WTC11 (cell line): ENCODE results near the gene VCAN. TPM values are rescaled to one million over a fixed set of nuclear protein-coding genes. Genes with fewer than 3 reads are reported as not detected.
A peak's percentile ranks its signal among the peaks of the same experiment; 100 is the strongest.

Experiments used
- ATAC-seq: fragments of 200-7000 bp; cut with Tn5 transposase; 2 replicates; pipeline ENCODE4 v1.10.0; 2021; ENCODE audit warnings: mild to moderate bottlenecking, moderate library complexity
- CTCF ChIA-PET: fragments of 300-600 bp; sonication (Branson Sonifier 250); formaldehyde crosslinking; loops from one replicate; lab custom pipeline; 2021; ENCODE audit warnings: antibody characterized with exemption; lab: Charles Lee
- POLR2A ChIA-PET: fragments of 350-600 bp; sonication (Branson Sonifier 250); formaldehyde crosslinking; loops from one replicate; lab custom pipeline; 2021; ENCODE audit warnings: antibody characterized with exemption; lab: Charles Lee
- DNase-seq: peaks from one replicate; pipeline ENCODE4 v3.0.0; 2021; ENCODE audit warnings: low spot score
- H3K27ac Mint-ChIP-seq: 2 replicates; pipeline ENCODE4 v1.8.0; 2021; ENCODE audit warnings: mixed read lengths
- H3K27me3 Mint-ChIP-seq: 2 replicates; pipeline ENCODE4 v1.8.0; 2021; ENCODE audit warnings: low read depth, mild to moderate bottlenecking, moderate library complexity, mixed read lengths
- H3K36me3 Mint-ChIP-seq: 2 replicates; pipeline ENCODE4 v1.8.0; 2021; ENCODE audit warnings: mixed read lengths
- H3K4me1 Mint-ChIP-seq: 2 replicates; pipeline ENCODE4 v1.8.0; 2022; ENCODE audit warnings: mixed read lengths
- H3K4me3 Mint-ChIP-seq: 2 replicates; pipeline ENCODE4 v1.8.0; 2021; ENCODE audit warnings: mild to moderate bottlenecking, moderate library complexity, mixed read lengths
- H3K9me3 Mint-ChIP-seq: 2 replicates; pipeline ENCODE4 v1.8.0; 2021; ENCODE audit warnings: mixed read lengths
- CBFB ChIP-seq: sonication (generic); formaldehyde crosslinking; IDR thresholded peaks from 2 replicates; pipeline ENCODE4 v1.8.1; 2022; ENCODE audit warnings: mild to moderate bottlenecking, low read depth, missing genetic modification reagents
- EMX1 ChIP-seq: fragments of 250-450 bp; sonication (Bioruptor Pico); IDR thresholded peaks from 2 replicates; pipeline ENCODE4 v1.8.0; 2021; ENCODE audit warnings: mild to moderate bottlenecking
- ETV6 ChIP-seq: sonication (generic); formaldehyde crosslinking; IDR thresholded peaks from 2 replicates; pipeline ENCODE4 v1.8.1; 2022; ENCODE audit warnings: mild to moderate bottlenecking, missing genetic modification reagents
- IRF2 ChIP-seq: sonication (generic); formaldehyde crosslinking; IDR thresholded peaks from 2 replicates; pipeline ENCODE4 v1.8.0; 2022; ENCODE audit warnings: low read depth, missing genetic modification reagents, borderline replicate concordance
- MYBL2 ChIP-seq: sonication (generic); formaldehyde crosslinking; IDR thresholded peaks from 2 replicates; pipeline ENCODE4 v1.8.1; 2023; ENCODE audit warnings: mild to moderate bottlenecking, moderate library complexity, missing genetic modification reagents
- NFATC4 ChIP-seq: fragments of 250-450 bp; sonication (Bioruptor Pico); IDR thresholded peaks from 2 replicates; pipeline ENCODE4 v1.9.0; 2021; ENCODE audit warnings: mild to moderate bottlenecking
- NR2C2 ChIP-seq: sonication (generic); formaldehyde crosslinking; IDR thresholded peaks from 2 replicates; pipeline ENCODE4 v1.8.0; 2022; ENCODE audit warnings: mild to moderate bottlenecking, missing genetic modification reagents
- RELA ChIP-seq: sonication (generic); formaldehyde crosslinking; IDR thresholded peaks from 2 replicates; pipeline ENCODE4 v1.8.1; 2022; ENCODE audit warnings: missing genetic modification reagents, mild to moderate bottlenecking, borderline replicate concordance
- SMAD4 ChIP-seq: sonication (generic); formaldehyde crosslinking; IDR thresholded peaks from 2 replicates; pipeline ENCODE4 v1.8.0; 2022; ENCODE audit warnings: mild to moderate bottlenecking, missing genetic modification reagents
- TCF7 ChIP-seq: sonication (generic); formaldehyde crosslinking; IDR thresholded peaks from 2 replicates; pipeline ENCODE4 v1.8.0; 2022; ENCODE audit warnings: mild to moderate bottlenecking, low read depth, missing genetic modification reagents, moderate library complexity
- TEAD1 ChIP-seq: sonication (generic); formaldehyde crosslinking; IDR thresholded peaks from 2 replicates; pipeline ENCODE4 v1.8.0; 2022; ENCODE audit warnings: mild to moderate bottlenecking, missing genetic modification reagents
- ZBTB21 ChIP-seq: sonication (generic); formaldehyde crosslinking; IDR thresholded peaks from 2 replicates; pipeline ENCODE4 v1.8.1; 2023; ENCODE audit warnings: mild to moderate bottlenecking, missing genetic modification reagents, borderline replicate concordance
- ZNF671 ChIP-seq: fragments of 250-450 bp; sonication (Bioruptor Pico); IDR thresholded peaks from 2 replicates; pipeline ENCODE4 v1.8.0; 2021; ENCODE audit warnings: mild to moderate bottlenecking
- total RNA-seq: library from RNA; stranded (reverse); gene quantifications from 3 replicates; pipeline ENCODE4 v1.2.3, GENCODE V29; 2021
- TF ChIP-seq, protein P1 (sequence below): fragments of 200-600 bp; IDR thresholded peaks from 2 replicates; pipeline ENCODE4 v1.8.0; 2022; ENCODE audit warnings: antibody characterized with exemption
- TF ChIP-seq, protein P2 (sequence below): sonication (generic); formaldehyde crosslinking; IDR thresholded peaks from 2 replicates; pipeline ENCODE4 v1.8.1; 2023; ENCODE audit warnings: mild to moderate bottlenecking, missing genetic modification reagents, borderline replicate concordance
- TF ChIP-seq, protein P3 (sequence below): sonication (generic); formaldehyde crosslinking; IDR thresholded peaks from 2 replicates; pipeline ENCODE4 v1.8.1; 2023; ENCODE audit warnings: mild to moderate bottlenecking, missing genetic modification reagents
- TF ChIP-seq, protein P4 (sequence below): sonication (generic); formaldehyde crosslinking; IDR thresholded peaks from 2 replicates; pipeline ENCODE4 v1.8.0; 2023; ENCODE audit warnings: missing genetic modification reagents
- TF ChIP-seq, protein P5 (sequence below): sonication (generic); formaldehyde crosslinking; IDR thresholded peaks from 2 replicates; pipeline ENCODE4 v1.8.0; 2023; ENCODE audit warnings: mild to moderate bottlenecking, missing genetic modification reagents
- TF ChIP-seq, protein P6 (sequence below): sonication (generic); formaldehyde crosslinking; IDR thresholded peaks from 2 replicates; pipeline ENCODE4 v1.8.0; 2022; ENCODE audit warnings: mild to moderate bottlenecking, missing genetic modification reagents
- TF ChIP-seq, protein P7 (sequence below): sonication (generic); formaldehyde crosslinking; IDR thresholded peaks from 2 replicates; pipeline ENCODE4 v1.8.0; 2022; ENCODE audit warnings: mild to moderate bottlenecking, missing genetic modification reagents
- TF ChIP-seq, protein P8 (sequence below): sonication (generic); formaldehyde crosslinking; IDR thresholded peaks from 2 replicates; pipeline ENCODE4 v1.8.1; 2023; ENCODE audit warnings: mild to moderate bottlenecking, moderate library complexity, missing genetic modification reagents

The VCAN gene
- total RNA-seq, 1 experiment from 2014 or later: 276 TPM

DNA sequence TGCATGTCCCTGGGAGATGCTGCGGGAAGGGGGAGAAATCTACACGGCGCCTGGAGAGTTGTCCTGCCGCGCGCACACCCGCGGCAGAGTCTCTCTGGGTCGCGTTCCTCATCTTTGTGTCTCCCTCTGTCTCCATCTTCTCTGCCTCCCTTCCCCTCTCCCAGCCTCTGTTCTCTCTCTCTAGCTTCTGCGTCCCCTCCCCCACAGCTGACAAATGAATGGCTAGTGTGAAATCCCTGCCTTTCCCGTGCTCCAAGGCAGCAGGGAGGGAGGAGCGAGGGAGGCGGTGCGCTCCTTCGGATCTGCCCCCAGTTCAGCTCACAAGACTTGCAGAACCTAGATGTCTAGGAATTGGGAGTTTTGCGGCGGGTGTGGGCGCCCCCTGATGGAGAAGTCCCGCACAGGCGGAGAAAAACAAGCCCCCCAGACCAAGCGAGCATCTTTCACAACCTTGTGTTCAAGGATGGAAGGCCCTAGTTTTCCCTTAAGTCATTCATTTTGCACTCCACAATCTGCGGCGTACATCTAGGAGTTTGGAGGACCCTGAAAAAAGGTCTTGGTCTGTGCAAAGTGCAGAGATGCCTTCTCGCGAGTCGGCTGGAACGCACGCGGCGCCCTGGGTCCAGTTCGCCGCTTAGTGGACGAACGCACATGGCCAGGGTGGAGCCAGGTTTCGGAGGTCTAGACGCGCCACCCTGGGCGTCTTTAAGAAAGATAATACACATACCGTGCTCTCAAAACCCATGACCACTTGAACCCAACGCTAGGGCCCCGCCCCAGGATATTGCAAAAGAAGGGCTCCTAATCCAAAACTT lies 2.0 kb downstream of the VCAN start:
- peak overlapping the region; percentile 85 for H3K4me3 Mint-ChIP-seq
- H3K4me1 Mint-ChIP-seq: peaks cover 52% of the 10 kb centered on the region
- no peak for TF ChIP-seq SMAD4 (CRISPR knock-in tag)
- TF ChIP-seq, protein P1, sequence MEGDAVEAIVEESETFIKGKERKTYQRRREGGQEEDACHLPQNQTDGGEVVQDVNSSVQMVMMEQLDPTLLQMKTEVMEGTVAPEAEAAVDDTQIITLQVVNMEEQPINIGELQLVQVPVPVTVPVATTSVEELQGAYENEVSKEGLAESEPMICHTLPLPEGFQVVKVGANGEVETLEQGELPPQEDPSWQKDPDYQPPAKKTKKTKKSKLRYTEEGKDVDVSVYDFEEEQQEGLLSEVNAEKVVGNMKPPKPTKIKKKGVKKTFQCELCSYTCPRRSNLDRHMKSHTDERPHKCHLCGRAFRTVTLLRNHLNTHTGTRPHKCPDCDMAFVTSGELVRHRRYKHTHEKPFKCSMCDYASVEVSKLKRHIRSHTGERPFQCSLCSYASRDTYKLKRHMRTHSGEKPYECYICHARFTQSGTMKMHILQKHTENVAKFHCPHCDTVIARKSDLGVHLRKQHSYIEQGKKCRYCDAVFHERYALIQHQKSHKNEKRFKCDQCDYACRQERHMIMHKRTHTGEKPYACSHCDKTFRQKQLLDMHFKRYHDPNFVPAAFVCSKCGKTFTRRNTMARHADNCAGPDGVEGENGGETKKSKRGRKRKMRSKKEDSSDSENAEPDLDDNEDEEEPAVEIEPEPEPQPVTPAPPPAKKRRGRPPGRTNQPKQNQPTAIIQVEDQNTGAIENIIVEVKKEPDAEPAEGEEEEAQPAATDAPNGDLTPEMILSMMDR: peak; percentile 70
- TF ChIP-seq MYBL2: no peak
- TF ChIP-seq, protein P2, sequence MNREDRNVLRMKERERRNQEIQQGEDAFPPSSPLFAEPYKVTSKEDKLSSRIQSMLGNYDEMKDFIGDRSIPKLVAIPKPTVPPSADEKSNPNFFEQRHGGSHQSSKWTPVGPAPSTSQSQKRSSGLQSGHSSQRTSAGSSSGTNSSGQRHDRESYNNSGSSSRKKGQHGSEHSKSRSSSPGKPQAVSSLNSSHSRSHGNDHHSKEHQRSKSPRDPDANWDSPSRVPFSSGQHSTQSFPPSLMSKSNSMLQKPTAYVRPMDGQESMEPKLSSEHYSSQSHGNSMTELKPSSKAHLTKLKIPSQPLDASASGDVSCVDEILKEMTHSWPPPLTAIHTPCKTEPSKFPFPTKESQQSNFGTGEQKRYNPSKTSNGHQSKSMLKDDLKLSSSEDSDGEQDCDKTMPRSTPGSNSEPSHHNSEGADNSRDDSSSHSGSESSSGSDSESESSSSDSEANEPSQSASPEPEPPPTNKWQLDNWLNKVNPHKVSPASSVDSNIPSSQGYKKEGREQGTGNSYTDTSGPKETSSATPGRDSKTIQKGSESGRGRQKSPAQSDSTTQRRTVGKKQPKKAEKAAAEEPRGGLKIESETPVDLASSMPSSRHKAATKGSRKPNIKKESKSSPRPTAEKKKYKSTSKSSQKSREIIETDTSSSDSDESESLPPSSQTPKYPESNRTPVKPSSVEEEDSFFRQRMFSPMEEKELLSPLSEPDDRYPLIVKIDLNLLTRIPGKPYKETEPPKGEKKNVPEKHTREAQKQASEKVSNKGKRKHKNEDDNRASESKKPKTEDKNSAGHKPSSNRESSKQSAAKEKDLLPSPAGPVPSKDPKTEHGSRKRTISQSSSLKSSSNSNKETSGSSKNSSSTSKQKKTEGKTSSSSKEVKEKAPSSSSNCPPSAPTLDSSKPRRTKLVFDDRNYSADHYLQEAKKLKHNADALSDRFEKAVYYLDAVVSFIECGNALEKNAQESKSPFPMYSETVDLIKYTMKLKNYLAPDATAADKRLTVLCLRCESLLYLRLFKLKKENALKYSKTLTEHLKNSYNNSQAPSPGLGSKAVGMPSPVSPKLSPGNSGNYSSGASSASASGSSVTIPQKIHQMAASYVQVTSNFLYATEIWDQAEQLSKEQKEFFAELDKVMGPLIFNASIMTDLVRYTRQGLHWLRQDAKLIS: peak; percentile 61; the same call in 1 of the 2 replicates
- TF ChIP-seq, protein P3, sequence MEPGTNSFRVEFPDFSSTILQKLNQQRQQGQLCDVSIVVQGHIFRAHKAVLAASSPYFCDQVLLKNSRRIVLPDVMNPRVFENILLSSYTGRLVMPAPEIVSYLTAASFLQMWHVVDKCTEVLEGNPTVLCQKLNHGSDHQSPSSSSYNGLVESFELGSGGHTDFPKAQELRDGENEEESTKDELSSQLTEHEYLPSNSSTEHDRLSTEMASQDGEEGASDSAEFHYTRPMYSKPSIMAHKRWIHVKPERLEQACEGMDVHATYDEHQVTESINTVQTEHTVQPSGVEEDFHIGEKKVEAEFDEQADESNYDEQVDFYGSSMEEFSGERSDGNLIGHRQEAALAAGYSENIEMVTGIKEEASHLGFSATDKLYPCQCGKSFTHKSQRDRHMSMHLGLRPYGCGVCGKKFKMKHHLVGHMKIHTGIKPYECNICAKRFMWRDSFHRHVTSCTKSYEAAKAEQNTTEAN (CRISPR knock-in tag): 0 out of 2 replicates have a peak, but pooled peaks have one; percentile 33
- no peak for TF ChIP-seq ZNF671 (CRISPR knock-in tag)
- no peak for TF ChIP-seq NFATC4 (CRISPR knock-in tag)
- TF ChIP-seq, protein P4, sequence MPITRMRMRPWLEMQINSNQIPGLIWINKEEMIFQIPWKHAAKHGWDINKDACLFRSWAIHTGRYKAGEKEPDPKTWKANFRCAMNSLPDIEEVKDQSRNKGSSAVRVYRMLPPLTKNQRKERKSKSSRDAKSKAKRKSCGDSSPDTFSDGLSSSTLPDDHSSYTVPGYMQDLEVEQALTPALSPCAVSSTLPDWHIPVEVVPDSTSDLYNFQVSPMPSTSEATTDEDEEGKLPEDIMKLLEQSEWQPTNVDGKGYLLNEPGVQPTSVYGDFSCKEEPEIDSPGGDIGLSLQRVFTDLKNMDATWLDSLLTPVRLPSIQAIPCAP: peak; percentile 46; the same call in 1 of the 2 replicates
- peak; percentile 86; the same call in 1 of the 2 replicates for TF ChIP-seq ETV6 (CRISPR knock-in tag)
- TF ChIP-seq IRF2 (CRISPR knock-in tag): no peak
- TF ChIP-seq, protein P5, sequence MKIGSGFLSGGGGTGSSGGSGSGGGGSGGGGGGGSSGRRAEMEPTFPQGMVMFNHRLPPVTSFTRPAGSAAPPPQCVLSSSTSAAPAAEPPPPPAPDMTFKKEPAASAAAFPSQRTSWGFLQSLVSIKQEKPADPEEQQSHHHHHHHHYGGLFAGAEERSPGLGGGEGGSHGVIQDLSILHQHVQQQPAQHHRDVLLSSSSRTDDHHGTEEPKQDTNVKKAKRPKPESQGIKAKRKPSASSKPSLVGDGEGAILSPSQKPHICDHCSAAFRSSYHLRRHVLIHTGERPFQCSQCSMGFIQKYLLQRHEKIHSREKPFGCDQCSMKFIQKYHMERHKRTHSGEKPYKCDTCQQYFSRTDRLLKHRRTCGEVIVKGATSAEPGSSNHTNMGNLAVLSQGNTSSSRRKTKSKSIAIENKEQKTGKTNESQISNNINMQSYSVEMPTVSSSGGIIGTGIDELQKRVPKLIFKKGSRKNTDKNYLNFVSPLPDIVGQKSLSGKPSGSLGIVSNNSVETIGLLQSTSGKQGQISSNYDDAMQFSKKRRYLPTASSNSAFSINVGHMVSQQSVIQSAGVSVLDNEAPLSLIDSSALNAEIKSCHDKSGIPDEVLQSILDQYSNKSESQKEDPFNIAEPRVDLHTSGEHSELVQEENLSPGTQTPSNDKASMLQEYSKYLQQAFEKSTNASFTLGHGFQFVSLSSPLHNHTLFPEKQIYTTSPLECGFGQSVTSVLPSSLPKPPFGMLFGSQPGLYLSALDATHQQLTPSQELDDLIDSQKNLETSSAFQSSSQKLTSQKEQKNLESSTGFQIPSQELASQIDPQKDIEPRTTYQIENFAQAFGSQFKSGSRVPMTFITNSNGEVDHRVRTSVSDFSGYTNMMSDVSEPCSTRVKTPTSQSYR (CRISPR knock-in tag): peak; percentile 98
- TF ChIP-seq, protein P6, sequence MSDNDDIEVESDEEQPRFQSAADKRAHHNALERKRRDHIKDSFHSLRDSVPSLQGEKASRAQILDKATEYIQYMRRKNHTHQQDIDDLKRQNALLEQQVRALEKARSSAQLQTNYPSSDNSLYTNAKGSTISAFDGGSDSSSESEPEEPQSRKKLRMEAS (CRISPR knock-in tag): peak; percentile 78
- TF ChIP-seq NR2C2 (CRISPR knock-in tag): no peak
- 0 out of 2 replicates have a peak, but pooled peaks have one; percentile 13 for TF ChIP-seq ZBTB21 (CRISPR knock-in tag)
- no peak for TF ChIP-seq TCF7 (CRISPR knock-in tag)
- TF ChIP-seq, protein P7, sequence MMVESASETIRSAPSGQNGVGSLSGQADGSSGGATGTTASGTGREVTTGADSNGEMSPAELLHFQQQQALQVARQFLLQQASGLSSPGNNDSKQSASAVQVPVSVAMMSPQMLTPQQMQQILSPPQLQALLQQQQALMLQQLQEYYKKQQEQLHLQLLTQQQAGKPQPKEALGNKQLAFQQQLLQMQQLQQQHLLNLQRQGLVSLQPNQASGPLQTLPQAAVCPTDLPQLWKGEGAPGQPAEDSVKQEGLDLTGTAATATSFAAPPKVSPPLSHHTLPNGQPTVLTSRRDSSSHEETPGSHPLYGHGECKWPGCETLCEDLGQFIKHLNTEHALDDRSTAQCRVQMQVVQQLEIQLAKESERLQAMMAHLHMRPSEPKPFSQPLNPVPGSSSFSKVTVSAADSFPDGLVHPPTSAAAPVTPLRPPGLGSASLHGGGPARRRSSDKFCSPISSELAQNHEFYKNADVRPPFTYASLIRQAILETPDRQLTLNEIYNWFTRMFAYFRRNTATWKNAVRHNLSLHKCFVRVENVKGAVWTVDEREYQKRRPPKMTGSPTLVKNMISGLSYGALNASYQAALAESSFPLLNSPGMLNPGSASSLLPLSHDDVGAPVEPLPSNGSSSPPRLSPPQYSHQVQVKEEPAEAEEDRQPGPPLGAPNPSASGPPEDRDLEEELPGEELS (CRISPR knock-in tag): peak; percentile 23; the same call in 1 of the 2 replicates
- TF ChIP-seq, protein P8, sequence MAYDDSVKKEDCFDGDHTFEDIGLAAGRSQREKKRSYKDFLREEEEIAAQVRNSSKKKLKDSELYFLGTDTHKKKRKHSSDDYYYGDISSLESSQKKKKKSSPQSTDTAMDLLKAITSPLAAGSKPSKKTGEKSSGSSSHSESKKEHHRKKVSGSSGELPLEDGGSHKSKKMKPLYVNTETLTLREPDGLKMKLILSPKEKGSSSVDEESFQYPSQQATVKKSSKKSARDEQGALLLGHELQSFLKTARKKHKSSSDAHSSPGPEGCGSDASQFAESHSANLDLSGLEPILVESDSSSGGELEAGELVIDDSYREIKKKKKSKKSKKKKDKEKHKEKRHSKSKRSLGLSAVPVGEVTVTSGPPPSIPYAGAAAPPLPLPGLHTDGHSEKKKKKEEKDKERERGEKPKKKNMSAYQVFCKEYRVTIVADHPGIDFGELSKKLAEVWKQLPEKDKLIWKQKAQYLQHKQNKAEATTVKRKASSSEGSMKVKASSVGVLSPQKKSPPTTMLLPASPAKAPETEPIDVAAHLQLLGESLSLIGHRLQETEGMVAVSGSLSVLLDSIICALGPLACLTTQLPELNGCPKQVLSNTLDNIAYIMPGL: peak; percentile 96
- 0 out of 2 replicates have a peak, but pooled peaks have one; percentile 41 for TF ChIP-seq RELA (CRISPR knock-in tag)
- TF ChIP-seq EMX1 (CRISPR knock-in tag): 0 out of 2 replicates have a peak, but pooled peaks have one; percentile 40
- peak; percentile 82; the same call in 1 of the 2 replicates for TF ChIP-seq TEAD1
- 0 out of 2 replicates have a peak, but pooled peaks have one; percentile 52 for TF ChIP-seq CBFB (CRISPR knock-in tag)

More for the DNA sequence above, 2.0 kb downstream of the VCAN start:
- H3K36me3 Mint-ChIP-seq: peaks cover 4% of the 10 kb centered on the region
- DNase-seq (peak; percentile 97), ATAC-seq (peak; percentile 70)
- no peaks in the 10 kb centered on the region for H3K27me3 Mint-ChIP-seq
- ChIA-PET CTCF (interaction anchor here (0.5 to 1.1 kb wide), 24 partner anchors 9 to 1109 kb away, joined by 3 to 13 read pairs (median 3); partner anchors contain the start of genes TMEM167A and XRCC4), POLR2A (interaction anchor here (0.7 to 1.2 kb wide), 6 partner anchors 9 to 832 kb away, joined by 3 to 5 read pairs (median 4); partner anchors contain the start of genes TMEM167A and XRCC4)
- no peaks in the 10 kb centered on the region for H3K9me3 Mint-ChIP-seq
- peak overlapping the region; percentile 94 for H3K27ac Mint-ChIP-seq
